ENCODE results near the gene PRR23C.

PRR23C gene

DNA sequence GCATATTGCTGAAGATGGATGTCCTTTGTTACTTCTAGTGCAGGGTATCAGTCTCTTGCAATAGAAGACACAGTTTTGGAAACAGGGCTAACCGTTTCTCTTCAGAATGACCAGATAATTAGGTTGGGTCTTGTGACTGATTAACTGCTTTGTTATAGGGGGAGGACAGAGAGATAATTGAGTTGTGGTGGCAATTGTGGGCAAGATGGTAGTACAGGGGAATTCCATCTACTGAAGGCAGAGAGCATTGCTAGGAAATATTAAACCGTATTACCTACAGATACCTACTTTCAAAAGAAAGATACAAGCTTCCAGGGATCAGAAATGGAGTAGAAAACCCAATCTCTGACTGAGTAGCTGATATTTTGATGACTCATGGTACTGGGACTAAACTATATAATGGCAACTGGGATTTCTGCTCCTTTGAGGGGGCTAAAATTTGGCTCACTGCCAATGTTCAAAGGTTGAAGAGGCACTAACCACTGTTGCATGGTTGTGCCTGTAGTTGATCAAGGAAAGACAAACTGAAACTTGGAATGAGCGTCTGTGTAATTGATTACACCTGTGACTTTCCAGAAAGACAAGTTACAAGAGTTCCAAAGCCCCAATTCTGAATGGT lies 28.2 kb downstream of the PRR23C start:
- H3K27ac ChIP-seq = no peak overlapping the region
- no peaks in the 10 kb centered on the region for H3K4me1 ChIP-seq (ENCODE audit: control insufficient read depth in 1 of 2, insufficient read depth in 1 of 2, low read depth in 1 of 2, low read length in 1 of 2)
- TF ChIP-seq, protein P1, sequence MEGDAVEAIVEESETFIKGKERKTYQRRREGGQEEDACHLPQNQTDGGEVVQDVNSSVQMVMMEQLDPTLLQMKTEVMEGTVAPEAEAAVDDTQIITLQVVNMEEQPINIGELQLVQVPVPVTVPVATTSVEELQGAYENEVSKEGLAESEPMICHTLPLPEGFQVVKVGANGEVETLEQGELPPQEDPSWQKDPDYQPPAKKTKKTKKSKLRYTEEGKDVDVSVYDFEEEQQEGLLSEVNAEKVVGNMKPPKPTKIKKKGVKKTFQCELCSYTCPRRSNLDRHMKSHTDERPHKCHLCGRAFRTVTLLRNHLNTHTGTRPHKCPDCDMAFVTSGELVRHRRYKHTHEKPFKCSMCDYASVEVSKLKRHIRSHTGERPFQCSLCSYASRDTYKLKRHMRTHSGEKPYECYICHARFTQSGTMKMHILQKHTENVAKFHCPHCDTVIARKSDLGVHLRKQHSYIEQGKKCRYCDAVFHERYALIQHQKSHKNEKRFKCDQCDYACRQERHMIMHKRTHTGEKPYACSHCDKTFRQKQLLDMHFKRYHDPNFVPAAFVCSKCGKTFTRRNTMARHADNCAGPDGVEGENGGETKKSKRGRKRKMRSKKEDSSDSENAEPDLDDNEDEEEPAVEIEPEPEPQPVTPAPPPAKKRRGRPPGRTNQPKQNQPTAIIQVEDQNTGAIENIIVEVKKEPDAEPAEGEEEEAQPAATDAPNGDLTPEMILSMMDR (IDR thresholded peaks at IDR 0.05) = no peak
- no peaks in the 10 kb centered on the region for H3K36me3 ChIP-seq
- peaks cover 21% of the 10 kb centered on the region for H3K27me3 ChIP-seq
- no peak overlapping the region for H3K4me3 ChIP-seq (ENCODE audit: low read depth in 1 of 2, low read length in 1 of 2)
- peaks cover 2% of the 10 kb centered on the region for H3K9me3 ChIP-seq

DNA sequence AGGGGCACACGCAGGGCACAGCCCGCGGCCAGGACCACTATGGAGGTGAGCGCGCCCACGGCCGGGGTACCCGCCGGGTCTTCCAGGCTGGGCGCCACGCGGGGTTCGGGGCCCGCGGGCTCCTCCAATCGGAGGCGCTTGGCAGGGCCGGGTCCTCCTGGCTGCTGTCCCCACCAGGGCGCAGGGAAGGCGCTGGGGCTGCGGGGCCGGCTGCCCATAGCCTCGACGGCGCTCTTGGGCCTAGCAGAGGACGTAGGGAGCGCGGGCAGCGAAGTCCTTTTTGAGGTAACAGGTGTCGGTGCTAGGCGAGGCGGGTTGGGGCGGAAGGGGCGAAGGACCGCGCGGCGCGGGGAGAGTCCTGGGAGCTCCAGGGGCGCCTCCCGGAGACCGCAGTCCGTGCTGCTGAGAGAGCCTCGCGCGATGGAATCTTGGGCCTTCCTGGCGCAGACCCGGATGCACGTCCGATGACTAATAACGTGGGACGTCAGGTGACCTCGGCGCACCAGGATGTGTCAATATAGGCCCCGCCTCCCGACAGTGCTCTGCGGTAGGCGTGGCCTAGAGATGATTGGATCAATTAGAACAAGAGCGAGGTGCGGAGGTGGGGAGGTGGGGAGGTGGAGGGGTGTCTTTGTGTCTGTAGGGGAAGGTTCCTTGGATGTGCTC lies 38.5 kb downstream of the PRR23C start, which contains the start of gene PRR23A:
PRR23A (minus strand) TSS at position 218 of the 666 bp plus-strand sequence; CDS start at position 218, 0 bp downstream.
- TF ChIP-seq, protein P1 (IDR thresholded peaks at IDR 0.05) = no peak
- Histone ChIP-seq H3K27ac (no peak within 1 kb of the TSS), H3K4me1 (ENCODE audit: control insufficient read depth in 1 of 2, insufficient read depth in 1 of 2, low read depth in 1 of 2, low read length in 1 of 2) (no peaks in the 10 kb centered on the region)

DNA sequence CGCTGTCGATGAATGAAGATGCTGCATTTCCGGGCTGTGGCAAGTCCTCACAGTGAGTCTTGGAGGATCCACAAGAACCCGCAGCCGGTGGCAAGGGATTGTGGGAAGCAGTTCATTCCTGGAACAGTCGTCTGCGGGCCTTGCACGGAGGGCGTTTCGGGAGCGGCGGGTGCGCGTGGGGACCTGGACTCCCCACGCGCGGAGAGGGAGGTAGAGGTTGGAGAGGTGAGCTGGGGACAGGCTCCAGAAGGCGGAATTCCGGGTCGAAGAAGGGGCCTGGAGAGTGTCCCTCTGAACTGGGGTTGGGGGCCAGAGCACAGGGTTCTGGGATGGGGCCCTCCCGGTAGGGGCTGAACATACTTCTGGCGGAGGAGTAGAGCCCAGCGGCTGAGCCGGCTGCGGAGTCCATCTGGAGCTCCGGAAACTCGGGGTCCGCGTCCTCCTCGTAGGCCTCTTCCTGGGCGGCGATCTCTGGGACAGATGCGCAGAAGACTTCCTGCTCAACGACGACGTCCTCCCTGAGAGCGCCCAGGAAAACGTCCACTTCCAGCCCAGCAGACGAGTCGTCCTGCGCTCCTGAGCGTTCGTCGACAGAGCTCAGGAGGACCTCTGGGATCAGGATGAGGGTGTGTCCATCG lies 39.2 kb downstream of the PRR23C start:
- Histone ChIP-seq H3K36me3 (no peaks in the 10 kb centered on the region), H3K4me3 (ENCODE audit: low read depth in 1 of 2, low read length in 1 of 2) (no peak overlapping the region), H3K9me3 (no peaks in the 10 kb centered on the region), H3K27ac (no peak overlapping the region), H3K4me1 (ENCODE audit: control insufficient read depth in 1 of 2, insufficient read depth in 1 of 2, low read depth in 1 of 2, low read length in 1 of 2) (no peaks in the 10 kb centered on the region), H3K27me3 (no peaks in the 10 kb centered on the region)
- TF ChIP-seq, protein P1 (IDR thresholded peaks at IDR 0.05) = no peak

More for the DNA sequence above, 38.5 kb downstream of the PRR23C start, which contains the start of gene PRR23A:
- Histone ChIP-seq H3K9me3 (no peaks in the 10 kb centered on the region), H3K36me3 (no peaks in the 10 kb centered on the region), H3K4me3 (ENCODE audit: low read depth in 1 of 2, low read length in 1 of 2) (no peak within 1 kb of the TSS), H3K27me3 (no peaks in the 10 kb centered on the region)

DNA sequence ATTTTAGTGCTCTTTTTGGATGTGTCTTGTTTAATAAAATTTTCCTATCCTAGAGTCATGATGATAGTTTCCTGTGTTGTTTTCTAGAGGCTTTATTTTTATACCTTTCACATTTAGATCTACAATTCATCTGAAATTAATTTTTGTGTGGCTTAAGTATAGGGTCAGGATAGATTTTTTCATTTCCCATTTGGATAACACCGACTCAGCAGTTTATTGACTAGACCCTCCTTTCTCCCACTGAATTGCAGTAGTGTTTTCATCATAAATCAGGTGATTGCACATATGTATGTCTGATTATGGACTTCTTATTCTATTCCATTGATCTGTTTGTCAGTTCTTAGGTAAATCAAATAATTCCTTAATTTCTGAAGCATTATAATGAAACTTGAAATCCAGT lies 49.0 kb downstream of the PRR23C start:
- TF ChIP-seq, protein P1 (IDR thresholded peaks at IDR 0.05) = no peak
- Histone ChIP-seq H3K9me3 (no peaks in the 10 kb centered on the region), H3K4me3 (ENCODE audit: low read depth in 1 of 2, low read length in 1 of 2) (no peak overlapping the region), H3K27ac (no peak overlapping the region), H3K27me3 (peaks cover 52% of the 10 kb centered on the region), H3K36me3 (no peaks in the 10 kb centered on the region), H3K4me1 (ENCODE audit: control insufficient read depth in 1 of 2, insufficient read depth in 1 of 2, low read depth in 1 of 2, low read length in 1 of 2) (no peaks in the 10 kb centered on the region)

All from neutrophil (primary cell).